NCI-H2196 (cell line): Measurements from ENCODE around the gene TOP3A.
A peak's percentile ranks its signal among the peaks of the same experiment; 100 is the strongest.

ENCODE experiments used
- DNase-seq: peaks from one replicate; lab custom pipeline; 2025; ENCODE audit not compliant: unreplicated experiment; lab: John Stamatoyannopoulos, UW

Gene TOP3A

GRCh38 chr17:18280766-18281371 lies 33.9 kb downstream of the TOP3A start:
- no peak for DNase-seq

GRCh38 chr17:18280249-18280648 lies 34.5 kb downstream of the TOP3A start:
- no peak for DNase-seq

- DNase-seq: no peak
These were observed 35.9 kb downstream of the TOP3A start for GRCh38 chr17:18278867-18279266.

GRCh38 chr17:18277076-18277475 lies 37.7 kb downstream of the TOP3A start:
- no peak for DNase-seq

GRCh38 chr17:18270046-18270931 lies 44.5 kb downstream of the TOP3A start:
- no peak for DNase-seq

- DNase-seq: no peak
These were observed 46.7 kb downstream of the TOP3A start for GRCh38 chr17:18267927-18268711.

GRCh38 chr17:18267366-18267765 lies 47.4 kb downstream of the TOP3A start:
- DNase-seq: no peak

GRCh38 chr17:18263885-18264682 lies 50.7 kb downstream of the TOP3A start:
- no peak for DNase-seq

- DNase-seq: no peak
These were observed 52.2 kb downstream of the TOP3A start for GRCh38 chr17:18262641-18263040.

- DNase-seq: no peak
These were observed 52.7 kb downstream of the TOP3A start for GRCh38 chr17:18262111-18262510.

- DNase-seq: no peak
These were observed 53.1 kb downstream of the TOP3A start for GRCh38 chr17:18261659-18262058.

GRCh38 chr17:18261146-18261515 lies 53.7 kb downstream of the TOP3A start:
- no peak for DNase-seq

- DNase-seq: peak; percentile 77
These were observed 54.3 kb downstream of the TOP3A start, which contains the start of gene MIEF2 for GRCh38 chr17:18260332-18261145. TSS of gene MIEF2 (plus strand) at chr17:18260662. CDS start at chr17:18262721, 2,059 bp downstream.

- no peak for DNase-seq
These were observed 55.0 kb downstream of the TOP3A start for GRCh38 chr17:18259621-18260331.

- peak; percentile 19 for DNase-seq
These were observed 56.3 kb downstream of the TOP3A start, which contains the start of gene FLII for GRCh38 chr17:18258356-18259038. TSS of gene FLII (minus strand) at chr17:18258738. CDS start at chr17:18258690, 48 bp downstream.

GRCh38 chr17:18257982-18258355 lies 56.8 kb downstream of the TOP3A start:
- peak; percentile 28 for DNase-seq

GRCh38 chr17:18257268-18257981 lies 57.4 kb downstream of the TOP3A start:
- no peak for DNase-seq

- DNase-seq: no peak
These were observed 58.0 kb downstream of the TOP3A start for GRCh38 chr17:18256776-18257175.
